Measurements from ENCODE around the gene ASNSD1. TPM values are rescaled to one million over a fixed set of nuclear protein-coding genes. Genes with fewer than 3 reads are reported as not detected.

Gene ASNSD1
- total and polyA plus RNA-seq, 9 of the 15 experiments (the other 6 are each of a cell fraction or from before 2014, with no cell fraction given) = 23.9 to 56.4 (median 38.3) TPM

- H4K20me1 ChIP-seq (replicated peaks; ENCODE audit: control insufficient read depth, insufficient read depth, low read length) = no peaks in the 10 kb centered on the region
- H3K4me2 ChIP-seq (ENCODE audit: insufficient read depth, low read length) = no peak overlapping the region
- no peaks in the 10 kb centered on the region for H3K27me3 ChIP-seq (ENCODE audit: control insufficient read depth in 2 of 2, insufficient read depth in 2 of 2, low read length in 2 of 2)
- no peak for TF ChIP-seq ZNF431 (CRISPR knock-in tag; IDR thresholded peaks at IDR 0.05)
- peak; percentile 11; the same call in 1 of the 2 replicates for TF ChIP-seq ATF3 (IDR thresholded peaks at IDR 0.05)
- no peak for TF ChIP-seq ATF3 (CRISPR knock-in tag; conservative IDR thresholded peaks at IDR 0.05)
- no peak for TF ChIP-seq HDAC3 (IDR thresholded peaks at IDR 0.05; ENCODE audit: borderline replicate concordance, partially characterized antibody)
- no peak for TF ChIP-seq POLR2A (conservative IDR thresholded peaks at IDR 0.05)
- TF ChIP-seq ZKSCAN8 (CRISPR knock-in tag; IDR thresholded peaks at IDR 0.05) = no peak
- no peak for TF ChIP-seq CXXC5 (CRISPR knock-in tag; IDR thresholded peaks at IDR 0.05)
- ChIA-PET CTCF (ENCODE audit: low intra/inter-chr PET ratio) (no interaction called here), POLR2A (no interaction called here)
- no peak overlapping the region for H3K27ac ChIP-seq (ENCODE audit: extremely low read depth, low read depth, low read length)
- no TSS peak for BruUV-seq (replicated peaks)
- no peaks in the 10 kb centered on the region; a peak in 1 of 5 replicates for H3K4me1 ChIP-seq (replicated peaks in 1 of 2; ENCODE audit: control insufficient read depth in 2 of 2, insufficient read depth in 2 of 2, low read length in 2 of 2)
- intact Hi-C loops (cut with micrococcal nuclease) = no loop called here
- 33% methylated on average over 3 of the region's 3 CpGs for WGBS (ENCODE audit: insufficient coverage, low coverage, missing lambda C conversion rate)
- in situ Hi-C loops (cut with MboI) = loop anchor here (10.0 kb wide), 1 partner anchor 154 kb away; no protein-coding TSS in a partner anchor
- H3K36me3 ChIP-seq (ENCODE audit: control insufficient read depth, insufficient read depth, low read length) = no peaks in the 10 kb centered on the region
- H3K9me3 ChIP-seq (replicated peaks; ENCODE audit: control insufficient read depth, insufficient read depth, low read depth, low read length) = no peaks in the 10 kb centered on the region
- no peaks in the 10 kb centered on the region for H3K79me2 ChIP-seq (ENCODE audit: control insufficient read depth, insufficient read depth, low read length)
- no peak overlapping the region for H2AFZ ChIP-seq (ENCODE audit: low read depth, low read length)
- no peaks in the 10 kb centered on the region for H3K9me1 ChIP-seq (ENCODE audit: control insufficient read depth, insufficient read depth, low read length)
- no peak overlapping the region for H3K9ac ChIP-seq (ENCODE audit: insufficient read depth in 1 of 2, low read depth in 2 of 2, low read length in 2 of 2)
- ATAC-seq (no peak), FAIRE-seq (no peak), DNase-seq (ENCODE audit: extremely low read depth in 1 of 4, low spot score in 3 of 4) (no peak)
- H3K4me3 ChIP-seq = no peak overlapping the region
Observed at GRCh38 chr2:189639007-189639609, 22.2 kb upstream of the ASNSD1 start.
